ENCODE data around the gene TNIP1. TPM values are rescaled to one million over a fixed set of nuclear protein-coding genes. Genes with fewer than 3 reads are reported as not detected.

TNIP1 gene
- total and polyA plus RNA-seq, 12 donors = 36.6 to 129 (median 93.2) TPM

- Histone ChIP-seq H3K4me3 (no peak overlapping the region), H3K27ac (peak overlapping the region in 1 of 5 donors; percentile 36), H3K27me3 (no peaks in the 10 kb centered on the region), H3K4me1 (replicated peaks in 1 of 2) (peaks cover 0 to 19% of the 10 kb centered on the region in 2 donors), H3K36me3 (replicated peaks in 1 of 2) (peaks cover 0 to 91% of the 10 kb centered on the region in 2 donors), H3K9me3 (replicated peaks in 1 of 3) (no peaks in the 10 kb centered on the region)
- WGBS, 4 donors = 90 to 94% (median 92%) methylated on average over 9 to 14 of the region's 14 CpGs
- DNase-seq = no peak
- intact Hi-C loops (cut with DNase I) = loop anchor here in 1 of 2 donors (10.0 kb wide), 1 partner anchor 112 kb away; no protein-coding TSS in a partner anchor
- TF ChIP-seq CTCF (IDR thresholded peaks at IDR 0.05) (no peak), POLR2A (IDR thresholded peaks at IDR 0.05) (no peak)
These were observed 42.0 kb upstream of the TNIP1 start for GRCh38 chr5:151122828-151123227.

- intact Hi-C loops (cut with DNase I) = loop anchor here in 1 of 2 donors (10.0 kb wide), 1 partner anchor 113 kb away; no protein-coding TSS in a partner anchor
- no peak for DNase-seq
- Histone ChIP-seq H3K4me3 (no peak overlapping the region), H3K27ac (no peak overlapping the region), H3K4me1 (replicated peaks in 1 of 2) (peaks cover 0 to 19% of the 10 kb centered on the region in 2 donors), H3K9me3 (replicated peaks in 1 of 3) (no peaks in the 10 kb centered on the region), H3K36me3 (replicated peaks in 1 of 2) (peaks cover 0 to 91% of the 10 kb centered on the region in 2 donors), H3K27me3 (no peaks in the 10 kb centered on the region)
- no peak for TF ChIP-seq CTCF (IDR thresholded peaks at IDR 0.05)
- TF ChIP-seq POLR2A (IDR thresholded peaks at IDR 0.05) = no peak
- WGBS, 4 donors = 77 to 97% (median 84%) methylated on average over 4 to 5 of the region's 5 CpGs
These were observed 40.8 kb upstream of the TNIP1 start for GRCh38 chr5:151121665-151122064.

- Histone ChIP-seq H3K27me3 (no peaks in the 10 kb centered on the region), H3K36me3 (replicated peaks in 1 of 2) (peaks cover 0 to 93% of the 10 kb centered on the region in 2 donors), H3K4me3 (no peak overlapping the region), H3K4me1 (replicated peaks in 1 of 2) (peaks cover 0 to 19% of the 10 kb centered on the region in 2 donors), H3K27ac (no peak overlapping the region), H3K9me3 (replicated peaks in 1 of 3) (no peaks in the 10 kb centered on the region)
- intact Hi-C loops (cut with DNase I) = loop anchor here in 1 of 2 donors (10.0 kb wide), 1 partner anchor 114 kb away; no protein-coding TSS in a partner anchor
- no peak for DNase-seq
- TF ChIP-seq CTCF (IDR thresholded peaks at IDR 0.05) (no peak), POLR2A (IDR thresholded peaks at IDR 0.05) (no peak)
- WGBS, 4 donors = 98 to 100% (median 98%) methylated on average over 2 of the region's 2 CpGs
These were observed 40.3 kb upstream of the TNIP1 start for GRCh38 chr5:151121095-151121494.

- Histone ChIP-seq H3K4me3 (no peak overlapping the region), H3K36me3 (replicated peaks in 1 of 2) (peaks cover 0 to 82% of the 10 kb centered on the region in 2 donors), H3K4me1 (replicated peaks in 1 of 2) (peaks cover 0 to 19% of the 10 kb centered on the region in 2 donors), H3K27me3 (no peaks in the 10 kb centered on the region), H3K27ac (peak overlapping the region in 2 of 5 donors; percentile 21 to 28), H3K9me3 (replicated peaks in 1 of 3) (no peaks in the 10 kb centered on the region)
- WGBS, 4 donors = 54 to 87% (median 66%) methylated on average over 3 to 7 of the region's 7 CpGs
- peak in 5 of 7 donors; percentile 32 to 63 (median 48) for DNase-seq
- no peak for TF ChIP-seq CTCF (IDR thresholded peaks at IDR 0.05)
- no peak for TF ChIP-seq POLR2A (IDR thresholded peaks at IDR 0.05)
- intact Hi-C loops (cut with DNase I) = loop anchor here in 1 of 2 donors (5.0 kb wide), 2 partner anchors 67 to 117 kb away; no protein-coding TSS in a partner anchor
These were observed 38.2 kb upstream of the TNIP1 start for GRCh38 chr5:151118913-151119575.

All from adrenal gland (tissue), 12 donors.